Measurements from ENCODE around the gene RPIA.

GRCh38 chr2:88654714-88655113 is 36.8 kb upstream of the RPIA start:
- TF ChIP-seq CTCF (IDR thresholded peaks at IDR 0.05; ENCODE audit: low read length) (no peak), EZH2 (IDR thresholded peaks at IDR 0.05; ENCODE audit: borderline replicate concordance, low read length) (no peak)

Measured in OCI-LY1 (cell line).